SW480 (cell line): ENCODE results near the gene BCAS3.

Source experiments
- DNase-seq: peaks from one replicate; pipeline ENCODE4 v3.0.0-alpha.2; 2016; ENCODE audit warnings: low spot score

Gene BCAS3

GRCh38 chr17:61065263-61065773 is 387.7 kb downstream of the BCAS3 start:
- no peak for DNase-seq

- DNase-seq = no peak
These were observed 388.4 kb downstream of the BCAS3 start for GRCh38 chr17:61066062-61066461.

GRCh38 chr17:61070649-61071048 is 393.0 kb downstream of the BCAS3 start:
- DNase-seq = no peak

- no peak for DNase-seq
These were observed 395.0 kb downstream of the BCAS3 start for GRCh38 chr17:61072648-61073047.

- DNase-seq = no peak
These were observed 395.5 kb downstream of the BCAS3 start for GRCh38 chr17:61073131-61073530.

GRCh38 chr17:61073799-61074513 is 396.3 kb downstream of the BCAS3 start:
- DNase-seq = no peak

- no peak for DNase-seq
These were observed 398.3 kb downstream of the BCAS3 start for GRCh38 chr17:61075988-61076387.

- no peak for DNase-seq
These were observed 399.0 kb downstream of the BCAS3 start for GRCh38 chr17:61076621-61077031.

- DNase-seq = no peak
These were observed 404.3 kb downstream of the BCAS3 start for GRCh38 chr17:61081959-61082358.

GRCh38 chr17:61084260-61084659 is 406.6 kb downstream of the BCAS3 start:
- DNase-seq = no peak

GRCh38 chr17:61087024-61087423 is 409.4 kb downstream of the BCAS3 start:
- DNase-seq = no peak

GRCh38 chr17:61088556-61088955 is 410.9 kb downstream of the BCAS3 start:
- peak; percentile 11 for DNase-seq

- no peak for DNase-seq
These were observed 413.4 kb downstream of the BCAS3 start for GRCh38 chr17:61091096-61091495.

- no peak for DNase-seq
These were observed 420.1 kb downstream of the BCAS3 start for GRCh38 chr17:61097781-61098180.

GRCh38 chr17:61106354-61106753 is 428.7 kb downstream of the BCAS3 start:
- no peak for DNase-seq

GRCh38 chr17:61116577-61116976 is 438.9 kb downstream of the BCAS3 start:
- DNase-seq = no peak

GRCh38 chr17:61117983-61118382 is 440.3 kb downstream of the BCAS3 start:
- DNase-seq = no peak

GRCh38 chr17:61118871-61119270 is 441.2 kb downstream of the BCAS3 start:
- DNase-seq = no peak

- no peak for DNase-seq
These were observed 444.8 kb downstream of the BCAS3 start for GRCh38 chr17:61122326-61122913.

GRCh38 chr17:61124562-61124961 is 446.9 kb downstream of the BCAS3 start:
- DNase-seq = no peak

- DNase-seq = no peak
These were observed 449.0 kb downstream of the BCAS3 start for GRCh38 chr17:61126473-61127249.

GRCh38 chr17:61127960-61128359 is 450.3 kb downstream of the BCAS3 start:
- DNase-seq = no peak

- no peak for DNase-seq
These were observed 451.0 kb downstream of the BCAS3 start for GRCh38 chr17:61128661-61129115.
